HK-2 (cell line): Measurements from ENCODE around the gene ZNF638.

Experiments used
- DNase-seq: peaks from one replicate; pipeline ENCODE4 v3.0.0-alpha.2; 2018; ENCODE audit not compliant: unreplicated experiment

Gene ZNF638

DNA sequence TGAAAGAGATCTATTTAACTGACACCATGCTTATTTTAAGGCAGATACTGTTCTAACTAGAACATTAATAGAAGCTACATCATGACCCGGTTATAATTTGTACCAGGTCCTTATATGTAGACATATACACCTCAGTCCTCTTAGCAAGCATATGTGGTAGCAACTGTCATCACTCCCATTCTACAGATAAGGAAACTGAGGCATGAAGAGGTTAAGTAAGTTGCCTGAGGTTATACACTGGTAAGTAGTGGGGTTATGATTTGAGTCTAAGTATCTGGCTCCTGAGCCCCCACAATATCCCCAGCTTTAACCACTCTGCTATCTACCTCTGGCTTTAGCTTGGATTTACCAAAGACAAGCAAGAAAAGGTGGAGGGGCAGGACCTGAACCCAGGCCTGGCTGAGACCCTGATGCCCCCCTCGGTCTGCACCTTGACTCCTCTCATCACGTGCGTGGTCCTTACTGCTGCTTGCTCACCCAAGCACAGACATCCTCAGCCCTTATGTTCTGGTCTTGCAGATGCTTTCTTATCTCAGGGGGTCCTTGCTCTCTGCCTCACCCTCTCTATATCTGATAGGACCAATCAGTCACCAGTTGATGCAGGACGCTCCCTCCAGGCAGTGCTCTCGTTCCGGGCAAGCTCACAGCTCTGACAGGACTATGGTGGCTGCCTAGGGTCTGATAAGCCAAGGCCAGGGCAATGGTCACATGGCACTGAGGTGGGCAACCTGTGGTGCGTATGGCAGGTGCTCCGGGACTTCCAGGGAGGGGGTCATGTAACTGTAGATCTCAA, 125.7 kb downstream of the ZNF638 start:
- DNase-seq = no peak

DNA sequence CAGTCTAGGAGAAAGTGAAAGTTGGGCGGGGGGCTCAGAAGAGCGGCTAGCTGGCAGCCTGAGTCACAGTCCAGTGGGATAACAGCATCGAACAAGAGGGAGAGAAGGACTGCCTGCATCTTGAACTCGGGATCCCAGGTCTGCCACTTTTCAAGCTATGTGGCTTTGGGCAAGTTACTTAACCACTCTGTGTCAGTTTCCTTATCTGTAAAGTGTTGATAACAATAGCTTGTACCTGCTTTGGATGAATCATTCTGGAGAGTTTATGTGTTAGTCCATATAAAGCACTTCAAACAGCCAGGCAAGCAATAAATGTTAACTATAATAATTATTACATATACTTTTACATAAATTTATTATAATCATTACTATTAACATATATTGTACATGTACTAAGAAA, 126.3 kb downstream of the ZNF638 start:
- DNase-seq = no peak

DNA sequence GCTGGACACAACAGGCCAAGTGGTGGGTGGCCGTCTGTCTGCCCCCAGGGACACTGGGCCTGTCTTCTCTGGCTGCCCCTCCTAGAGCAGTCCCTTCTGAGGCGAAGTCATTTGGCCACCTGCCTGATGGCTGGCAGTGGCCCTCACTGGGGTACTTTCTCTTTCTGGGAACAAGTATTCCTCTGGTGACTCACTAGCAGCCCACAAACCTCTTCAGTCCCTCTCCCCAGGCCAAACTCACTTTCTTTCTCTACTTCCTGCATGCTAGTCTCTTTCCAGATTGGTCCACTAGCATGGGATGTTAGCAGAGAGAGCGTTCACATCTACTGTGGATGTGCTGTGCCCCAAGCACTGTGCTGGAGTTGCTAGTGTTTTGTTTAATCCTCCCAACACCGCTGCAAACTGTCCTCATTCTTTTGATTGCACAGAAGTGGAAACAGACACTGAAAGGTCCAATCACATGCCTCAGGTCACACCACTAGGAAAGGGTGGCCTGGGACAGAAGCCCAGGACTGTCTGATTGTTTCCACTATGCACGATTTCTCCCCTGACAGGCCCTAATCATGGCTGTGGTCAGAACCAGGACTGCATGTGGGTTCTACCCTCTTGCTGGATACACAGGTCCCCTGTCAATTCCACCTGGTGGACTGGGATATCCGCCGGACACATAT, 127.0 kb downstream of the ZNF638 start:
- DNase-seq = peak; percentile 49

DNA sequence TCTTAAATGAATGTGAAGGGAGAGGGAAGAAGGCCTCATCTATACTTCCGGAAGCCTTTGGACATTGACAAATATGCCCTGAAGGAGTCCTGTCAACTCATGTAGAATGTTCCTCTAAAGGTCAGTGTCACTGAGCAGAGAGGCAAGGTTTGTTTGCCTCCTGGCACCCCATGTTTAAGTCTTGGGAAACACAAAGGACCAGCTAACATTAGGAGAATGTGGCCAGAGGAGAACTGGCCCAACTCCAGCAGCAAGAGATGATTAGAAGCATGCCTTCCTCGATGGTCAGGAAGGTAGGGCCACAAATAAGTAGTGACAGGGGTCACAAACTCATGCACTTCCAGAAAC, 127.5 kb downstream of the ZNF638 start:
- no peak for DNase-seq

DNA sequence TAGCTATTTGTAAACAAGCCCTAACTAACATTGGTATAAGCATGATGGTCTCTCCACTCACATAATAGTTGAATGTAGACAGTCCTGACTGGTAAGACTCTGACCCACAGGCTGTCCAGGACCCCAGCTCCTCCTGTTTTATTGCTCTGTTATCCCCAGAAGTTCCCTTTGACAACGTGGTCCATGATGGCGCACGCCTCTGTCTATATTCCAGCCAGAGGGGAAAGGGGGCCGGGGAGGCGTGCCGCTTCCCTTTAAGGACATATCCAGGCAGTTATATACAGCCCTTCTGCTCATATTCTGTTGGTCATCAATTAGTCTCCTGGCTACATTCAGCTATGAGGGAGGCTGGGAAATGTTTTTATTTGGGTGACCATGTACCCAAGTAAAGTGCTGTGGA, 128.5 kb downstream of the ZNF638 start:
- DNase-seq = no peak

DNA sequence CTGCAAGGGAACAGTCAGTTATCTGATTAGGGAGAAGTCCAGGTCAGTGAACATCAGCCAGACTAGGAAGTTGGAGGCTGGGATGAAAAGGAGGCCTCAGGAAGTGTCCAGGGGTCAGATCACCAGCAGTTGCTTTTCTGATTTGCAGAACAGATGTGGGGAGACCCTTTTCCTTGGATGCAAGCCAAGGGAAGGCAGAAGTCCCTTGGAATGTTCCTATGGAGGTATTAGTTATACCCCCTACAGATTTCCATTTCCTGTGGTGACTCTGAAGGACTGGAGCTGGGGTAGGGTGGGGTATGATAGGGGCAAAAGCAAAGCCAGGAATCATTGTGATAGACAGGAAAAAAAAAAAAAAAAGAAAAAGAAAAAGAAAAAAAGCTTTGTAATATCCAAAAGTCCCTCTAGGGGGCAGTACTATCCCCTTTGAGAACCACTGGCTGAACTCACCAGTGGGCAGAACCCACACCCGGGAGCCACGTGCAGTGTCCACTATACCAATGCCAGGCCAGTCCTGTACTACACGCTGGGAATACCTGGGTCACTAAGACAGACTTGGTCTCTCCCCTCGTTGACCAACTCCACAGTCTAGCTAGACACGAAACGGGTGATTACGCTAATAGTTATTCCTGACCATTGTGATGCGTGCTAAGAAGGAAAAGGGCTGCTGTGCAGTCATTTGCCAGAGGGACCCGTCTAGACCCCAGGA, 129.2 kb downstream of the ZNF638 start:
- peak; percentile 27 for DNase-seq

DNA sequence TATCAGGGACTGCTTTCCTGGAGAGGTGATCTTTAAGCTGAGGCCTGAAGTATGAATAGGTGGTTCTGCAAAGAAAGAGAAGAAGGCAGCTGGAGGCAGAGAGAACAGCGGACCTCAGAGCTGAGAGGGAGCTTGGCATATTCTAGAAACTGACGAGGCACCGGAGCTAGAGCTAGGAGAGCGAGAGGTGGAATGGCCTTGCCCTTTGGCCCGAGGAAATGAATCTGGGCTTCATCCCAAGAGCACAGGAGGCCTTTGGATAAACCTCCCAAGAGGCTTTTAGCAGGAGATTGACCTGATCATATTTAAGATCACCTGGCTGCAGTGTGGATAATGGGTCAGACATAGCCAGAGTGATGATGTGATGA, 129.7 kb downstream of the ZNF638 start:
- no peak for DNase-seq

DNA sequence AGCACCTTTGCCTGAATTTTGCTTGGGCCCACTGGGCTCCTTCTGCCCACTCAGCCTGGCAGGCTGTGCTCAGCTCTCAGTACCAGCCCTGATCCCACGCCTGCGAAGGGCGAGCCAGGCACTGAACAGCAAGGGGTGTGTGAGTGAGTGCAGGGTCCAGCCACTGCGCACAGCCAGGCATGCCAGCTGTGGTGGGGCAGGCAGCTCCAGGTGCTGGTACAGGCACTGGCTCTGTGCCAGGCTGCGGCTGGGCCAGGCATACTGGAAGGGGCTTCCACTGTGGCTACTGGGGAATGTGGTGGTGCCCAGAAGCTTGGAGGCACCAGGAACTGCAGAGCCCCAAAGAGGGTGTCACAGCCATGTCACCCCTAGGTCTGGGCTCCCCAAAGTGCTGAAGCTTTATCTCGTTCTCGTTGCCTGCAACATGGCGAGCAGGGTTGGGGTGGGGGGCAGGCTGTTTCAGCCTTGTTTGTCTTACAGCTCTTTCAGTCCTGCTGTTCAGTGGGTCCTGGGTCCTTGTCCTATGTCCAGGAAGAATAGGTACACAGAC, 130.5 kb downstream of the ZNF638 start:
- no peak for DNase-seq

DNA sequence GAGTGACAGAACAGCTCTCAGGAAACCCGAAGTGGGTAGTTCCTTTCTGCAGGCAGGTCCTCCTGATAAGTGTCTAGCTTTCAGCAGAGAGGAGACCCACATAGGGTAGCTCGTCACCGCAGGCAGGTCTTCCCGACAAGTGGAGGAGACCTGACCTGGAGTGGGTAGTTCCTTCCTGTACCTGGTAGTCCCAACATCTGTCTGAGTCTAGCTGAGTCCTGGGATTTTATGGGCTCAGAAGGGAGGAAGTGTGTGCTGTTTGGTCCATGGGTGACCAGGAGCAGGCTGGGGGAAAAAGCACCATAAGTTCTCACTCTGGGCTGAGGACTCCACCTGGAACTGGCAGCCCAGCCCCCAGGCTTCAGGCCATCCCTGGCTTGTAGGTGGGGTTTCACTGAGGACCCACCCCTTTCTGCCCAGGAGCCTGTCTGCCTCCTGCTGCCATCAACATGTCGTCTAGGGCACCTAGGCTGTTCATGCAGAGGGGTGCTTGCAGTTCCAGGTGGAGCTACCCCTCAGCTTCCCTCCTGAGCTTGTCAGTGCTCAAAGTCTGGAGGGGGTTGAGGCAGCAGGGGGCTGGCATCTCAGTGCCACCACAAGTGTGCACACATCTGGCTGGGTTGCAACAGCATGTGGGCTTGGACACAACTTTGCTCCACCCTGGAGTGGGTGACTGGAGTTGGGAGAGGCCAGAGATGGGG, 131.2 kb downstream of the ZNF638 start:
- no peak for DNase-seq

DNA sequence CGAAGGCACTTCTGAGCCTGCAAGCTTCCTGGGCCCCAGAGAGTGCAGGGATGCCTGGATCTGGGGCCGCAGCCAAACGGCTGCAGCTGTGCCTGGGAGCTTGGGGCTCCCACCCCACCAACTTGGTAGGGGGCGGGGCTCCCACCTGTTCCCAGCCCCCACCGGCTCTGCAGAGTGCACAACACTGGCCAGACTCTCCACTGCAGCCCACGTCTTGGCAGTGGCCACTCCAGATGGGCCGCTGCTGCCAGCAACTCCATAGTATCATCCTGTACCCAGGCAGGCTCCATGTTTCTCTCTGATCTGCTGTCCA, 131.7 kb downstream of the ZNF638 start:
- DNase-seq = no peak

DNA sequence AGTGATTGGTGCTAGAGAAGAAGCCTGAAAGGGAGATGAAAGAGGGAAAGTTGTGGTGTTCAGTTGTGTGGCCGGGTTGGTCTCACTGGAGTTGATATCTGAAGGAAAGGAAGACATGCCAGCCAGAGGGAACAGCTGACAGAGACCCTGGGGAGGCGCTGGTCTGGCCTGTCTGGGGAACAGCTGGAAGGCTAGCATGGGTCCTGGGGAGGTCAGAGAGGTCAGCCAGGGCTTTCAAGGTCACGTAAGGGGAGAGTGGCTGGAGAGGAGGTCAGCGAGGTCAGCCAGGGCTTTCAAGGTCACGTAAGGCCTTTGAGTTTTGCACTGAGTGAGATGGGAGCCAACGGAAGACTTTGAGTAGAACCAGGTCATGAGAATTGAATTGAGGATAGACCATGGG, 132.8 kb downstream of the ZNF638 start:
- DNase-seq = no peak

DNA sequence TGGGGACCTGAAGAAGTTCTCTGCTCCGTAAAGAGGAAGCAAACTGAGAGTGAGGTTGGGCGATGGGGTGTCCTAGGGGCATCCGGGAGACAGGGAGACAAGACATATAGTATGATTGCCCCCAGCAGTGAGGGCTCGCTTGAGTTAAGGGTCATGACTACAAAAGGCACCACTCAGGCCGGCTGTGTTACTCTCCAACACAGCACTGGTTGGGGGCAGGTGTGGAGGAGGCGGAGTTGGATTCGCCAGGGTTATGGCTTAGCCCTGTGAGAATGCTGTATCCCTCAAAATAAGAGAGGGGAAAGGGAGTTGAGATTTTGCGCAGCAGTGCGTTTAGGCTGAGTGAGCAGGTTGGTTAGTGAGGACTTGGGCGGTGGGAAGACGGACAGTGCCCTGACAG, 133.8 kb downstream of the ZNF638 start:
- no peak for DNase-seq

DNA sequence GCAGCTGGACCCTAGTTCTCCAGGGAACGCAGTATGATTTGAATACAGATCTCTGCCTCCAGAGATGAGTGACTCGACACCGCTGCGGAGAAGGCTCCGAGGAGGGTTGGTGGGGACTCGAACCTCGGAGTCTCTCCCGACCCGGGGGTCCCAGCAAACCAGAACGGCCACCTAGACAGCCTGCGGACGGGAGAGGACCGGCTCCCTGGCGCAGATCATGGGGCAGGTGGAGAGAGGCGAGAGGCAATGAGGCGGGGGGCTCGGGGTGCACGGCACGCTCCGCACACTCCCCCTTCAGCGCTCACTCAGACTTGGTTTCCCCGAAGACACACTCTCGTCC, 134.3 kb downstream of the ZNF638 start:
- DNase-seq = no peak

DNA sequence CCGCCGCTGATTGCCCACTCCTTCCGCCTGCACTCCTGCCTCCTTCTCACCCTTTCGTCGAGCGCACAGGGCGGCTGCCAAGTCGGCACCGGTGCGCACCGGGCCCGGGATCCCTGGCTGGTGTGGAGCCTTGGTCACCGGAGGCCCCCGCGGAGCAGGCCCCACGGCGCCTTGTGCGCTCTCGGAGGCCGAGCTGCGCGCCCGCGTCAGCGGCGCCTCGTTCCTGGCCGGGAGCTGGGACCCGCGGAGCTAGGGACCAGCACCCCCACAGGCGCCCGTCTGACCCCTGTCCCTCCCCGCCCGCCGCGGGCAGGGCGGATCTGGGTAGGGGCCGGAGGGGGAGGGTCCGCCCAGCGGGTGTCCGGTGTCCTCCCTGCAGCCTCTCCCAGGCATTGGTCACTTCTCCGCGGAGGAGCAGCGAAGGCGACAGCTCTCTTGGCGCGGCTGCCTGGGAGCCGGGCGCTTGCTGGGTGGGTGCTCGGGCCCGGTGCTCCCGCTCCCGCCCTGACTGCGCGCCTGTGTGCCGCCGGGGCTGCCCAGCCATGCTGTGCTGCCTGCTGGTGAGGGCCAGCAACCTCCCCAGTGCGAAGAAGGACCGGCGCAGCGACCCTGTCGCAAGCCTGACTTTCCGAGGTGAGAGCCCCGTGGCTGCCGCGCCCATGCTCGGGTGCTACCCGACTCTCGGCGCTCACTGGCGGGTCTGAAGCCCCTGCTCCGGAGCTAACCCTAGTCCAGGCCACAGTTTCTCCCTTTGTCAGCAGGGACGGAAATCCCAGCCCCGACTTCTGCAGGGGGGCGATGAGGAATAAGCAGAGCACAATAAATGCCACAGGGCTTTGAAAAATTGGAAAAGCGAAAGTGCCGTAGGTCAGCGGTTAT, 135.0 kb downstream of the ZNF638 start:
- peak; percentile 73 for DNase-seq

DNA sequence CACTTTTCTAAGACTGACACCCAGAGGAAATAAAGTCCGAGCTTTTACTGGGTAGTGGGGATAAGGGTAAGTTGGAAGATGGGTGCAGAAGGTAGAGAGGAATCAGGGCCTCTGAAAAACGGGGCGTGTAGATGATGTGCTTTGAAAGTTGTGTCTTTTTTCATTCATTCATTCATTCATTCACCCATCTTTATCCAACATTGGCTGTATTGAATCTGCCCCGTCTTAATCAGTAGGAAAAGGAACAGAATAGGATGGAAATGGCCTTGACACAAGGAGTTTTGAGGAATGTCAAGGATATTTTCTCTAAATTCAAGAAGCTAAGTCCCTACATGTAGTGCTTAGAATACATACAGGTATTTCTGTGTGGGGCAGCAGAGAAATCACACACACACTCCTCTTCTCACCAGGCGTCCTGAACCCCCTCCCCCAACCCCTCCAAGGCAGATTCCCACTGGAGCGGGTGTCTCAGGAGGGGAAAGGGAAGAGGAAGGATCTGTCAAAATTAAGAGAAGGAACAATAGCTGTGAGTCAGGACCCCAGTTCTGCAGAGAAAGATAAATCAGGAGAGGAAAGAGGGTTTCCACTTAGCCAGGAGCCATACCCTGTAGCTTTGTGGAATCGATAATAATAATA, 135.7 kb downstream of the ZNF638 start:
- DNase-seq = no peak

DNA sequence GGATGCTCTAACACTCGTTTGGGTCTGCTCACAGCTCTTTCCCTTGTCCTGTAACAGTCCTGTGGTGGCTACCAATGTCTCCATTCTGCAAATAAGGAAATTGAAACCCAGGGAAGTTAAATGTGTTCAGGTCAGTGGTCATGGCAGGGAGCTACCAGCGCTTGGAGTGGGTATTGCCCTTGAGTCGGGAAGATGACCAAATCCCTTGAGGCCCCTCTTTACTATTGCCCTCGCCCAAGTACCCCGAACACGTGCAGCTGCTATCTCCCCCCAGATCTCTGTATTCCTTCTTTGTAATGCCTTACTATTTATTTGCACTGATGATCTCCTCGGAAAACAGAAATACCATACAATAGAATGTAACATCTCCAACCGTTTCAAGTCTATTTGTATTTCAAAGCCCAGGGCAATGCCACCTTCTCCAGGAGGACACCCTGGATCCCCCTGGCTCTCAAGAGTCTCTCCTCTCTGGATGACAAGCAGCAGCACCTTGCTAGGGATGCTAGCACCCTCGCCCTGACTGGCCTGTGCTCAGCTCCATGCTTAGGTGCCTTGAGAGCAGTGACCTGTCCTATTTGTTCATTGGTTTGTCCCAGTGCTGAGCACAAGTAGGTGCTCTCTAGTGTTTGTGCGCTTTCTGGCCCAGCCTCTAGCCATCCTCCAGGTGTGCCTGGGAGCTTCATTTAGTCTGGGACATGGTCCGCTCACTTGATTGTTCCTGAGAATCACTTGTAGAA, 136.9 kb downstream of the ZNF638 start:
- no peak for DNase-seq

DNA sequence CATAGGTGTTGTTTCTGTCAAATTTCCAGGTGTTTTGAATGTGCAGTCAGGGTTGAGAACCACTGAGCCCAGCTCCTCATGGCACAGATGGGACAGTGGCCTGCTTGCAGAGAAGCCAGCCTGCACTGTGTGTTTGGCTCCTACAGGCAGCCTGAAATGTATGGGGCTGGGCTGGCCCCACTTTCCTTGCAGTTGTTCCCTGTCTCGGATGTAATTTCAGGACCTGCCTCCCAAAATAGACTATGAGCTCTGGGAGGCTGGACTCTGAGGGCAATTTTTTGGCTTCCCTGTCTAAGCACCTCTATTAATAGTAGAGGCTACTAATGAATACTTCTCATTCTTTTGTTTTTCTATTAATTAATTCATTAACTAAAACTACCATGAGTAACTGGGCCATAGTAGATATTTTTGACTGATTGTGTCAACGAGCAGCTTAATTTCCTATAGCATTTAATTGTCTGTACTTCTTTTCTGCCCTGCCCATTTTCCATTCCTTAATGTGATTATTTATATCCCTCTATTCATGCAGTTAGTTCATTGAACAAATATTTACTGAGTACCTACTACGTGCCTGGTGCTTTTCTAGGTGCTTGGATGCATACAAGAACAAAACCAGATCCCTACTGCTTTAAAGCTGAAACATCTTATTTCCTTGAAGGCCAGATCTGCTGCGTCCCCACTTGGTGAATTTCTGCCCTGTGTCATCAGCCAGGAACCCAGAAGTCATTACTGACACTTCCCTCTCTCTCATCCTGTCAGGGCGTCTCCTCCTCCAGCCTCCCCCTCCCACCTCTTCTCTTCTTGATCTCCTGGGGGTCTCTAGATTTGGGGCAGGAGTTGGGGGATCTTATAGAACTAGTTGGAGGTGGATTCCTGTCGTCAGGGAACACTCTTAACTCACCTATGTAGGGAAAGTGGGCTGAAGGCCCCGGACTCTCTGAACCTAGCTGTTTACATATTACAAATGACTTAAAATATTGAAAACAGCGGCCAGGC, 138.1 kb downstream of the ZNF638 start:
- no peak for DNase-seq

DNA sequence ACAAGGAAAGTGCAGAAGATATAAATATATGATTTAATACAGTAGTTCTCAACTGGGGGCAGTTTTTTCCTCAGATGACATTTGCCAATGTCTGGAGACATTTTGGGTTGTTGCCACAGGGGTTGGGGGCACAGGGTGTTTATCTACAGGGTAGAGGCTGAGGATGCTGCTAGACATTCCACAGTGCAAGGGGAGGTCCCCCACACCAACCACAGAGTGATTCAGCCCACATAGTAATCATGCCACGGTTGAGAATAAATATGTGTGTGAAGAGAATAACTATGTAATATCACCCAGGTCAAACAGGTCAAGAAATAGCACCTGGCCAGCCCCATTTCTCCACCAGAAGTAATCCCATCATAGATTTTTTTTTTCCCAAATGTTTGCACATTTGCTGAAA, 139.7 kb downstream of the ZNF638 start:
- peak; percentile 68 for DNase-seq

DNA sequence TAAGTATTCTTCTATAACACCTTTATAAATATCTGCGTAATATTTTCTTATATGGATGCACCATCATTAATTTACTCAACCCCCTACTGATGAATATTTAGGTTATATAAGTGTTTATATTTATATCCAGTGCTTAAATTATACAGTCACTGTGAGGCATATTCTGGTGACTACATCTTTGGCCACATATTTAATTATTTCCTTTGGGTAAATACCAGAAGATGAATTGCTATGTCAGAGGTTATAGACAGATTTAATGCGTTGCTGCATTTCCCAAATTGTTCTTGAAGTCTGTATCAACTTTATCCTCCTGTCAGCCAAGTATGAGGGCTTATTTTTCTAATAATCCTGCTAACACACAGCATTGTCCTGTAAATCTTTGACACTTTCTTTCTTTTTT, 140.4 kb downstream of the ZNF638 start:
- no peak for DNase-seq
